Stimulated activated CD4-positive, alpha-beta T cell treated with anti-CD3 and anti-CD28 coated beads, TNF-alpha, amount 100 ng/mL, for 48 hours (primary cell): ENCODE measurements around the gene LGALS4.
A peak's percentile ranks its signal among the peaks of the same experiment; 100 is the strongest.
"Not testable (repeated sequence)": the region's sequence is repeated elsewhere in the genome, so short reads cannot be mapped to it uniquely, and the experiment has no call there.

Experiments
- DNase-seq, 3 donors: peaks; one replicate each; pipeline ENCODE4 v3.0.0-alpha.2; 2020; ENCODE audit warnings: low read depth in 3 of 3

Gene LGALS4

GRCh38 chr19:38796154-38796553 lies 16.6 kb downstream of the LGALS4 start:
- no peak for DNase-seq

GRCh38 chr19:38795549-38795948 lies 17.2 kb downstream of the LGALS4 start:
- no peak for DNase-seq

- DNase-seq: no peak
Observed at GRCh38 chr19:38793671-38794070, 19.1 kb downstream of the LGALS4 start.

- DNase-seq: no peak
Observed at GRCh38 chr19:38793177-38793576, 19.6 kb downstream of the LGALS4 start.

- peak; percentile 5 to 34 (median 8) for DNase-seq
Observed at GRCh38 chr19:38792250-38793111, 20.3 kb downstream of the LGALS4 start.

- DNase-seq: not testable (repeated sequence)
Observed at GRCh38 chr19:38791451-38792064, 21.2 kb downstream of the LGALS4 start.

GRCh38 chr19:38790507-38791403 lies 22.0 kb downstream of the LGALS4 start:
- not testable (repeated sequence) for DNase-seq

- DNase-seq: no peak
Observed at GRCh38 chr19:38788478-38789243, 24.1 kb downstream of the LGALS4 start, which contains the start of gene LGALS7B. TSS of gene LGALS7B (plus strand) at chr19:38789200. CDS start at chr19:38789227, 27 bp downstream.

GRCh38 chr19:38786572-38787265 lies 26.0 kb downstream of the LGALS4 start:
- DNase-seq: no peak

- not testable (repeated sequence) for DNase-seq
Observed at GRCh38 chr19:38786061-38786460, 26.7 kb downstream of the LGALS4 start.

- DNase-seq: no peak
Observed at GRCh38 chr19:38785187-38785699, 27.5 kb downstream of the LGALS4 start.

GRCh38 chr19:38784224-38784623 lies 28.5 kb downstream of the LGALS4 start:
- DNase-seq: no peak

GRCh38 chr19:38782212-38782611 lies 30.5 kb downstream of the LGALS4 start:
- DNase-seq: not testable (repeated sequence)

- DNase-seq: no peak
Observed at GRCh38 chr19:38781058-38781457, 31.7 kb downstream of the LGALS4 start.

GRCh38 chr19:38780443-38780842 lies 32.3 kb downstream of the LGALS4 start:
- no peak for DNase-seq

- DNase-seq: no peak
Observed at GRCh38 chr19:38778733-38779132, 34.0 kb downstream of the LGALS4 start.

- no peak for DNase-seq
Observed at GRCh38 chr19:38774181-38774950, 38.4 kb downstream of the LGALS4 start.

GRCh38 chr19:38773469-38774177 lies 39.1 kb downstream of the LGALS4 start, which contains the start of gene LGALS7:
TSS of gene LGALS7 (minus strand) at chr19:38773517. CDS start at chr19:38773492, 25 bp downstream.
- DNase-seq: no peak

GRCh38 chr19:38771569-38771968 lies 41.2 kb downstream of the LGALS4 start:
- DNase-seq: not testable (repeated sequence)
